Measurements from ENCODE around the gene KRTAP4-1.
A peak's percentile ranks its signal among the peaks of the same experiment; 100 is the strongest.
"Not testable (repeated sequence)": the region's sequence is repeated elsewhere in the genome, so short reads cannot be mapped to it uniquely, and the experiment has no call there.

KRTAP4-1 gene

GRCh38 chr17:41168121-41168520, 16.6 kb downstream of the KRTAP4-1 start, which contains the start of gene KRTAP4-3:
TSS of gene KRTAP4-3 (minus strand) at chr17:41168221. CDS start at chr17:41168172, 49 bp downstream.
- no peak for DNase-seq

DNA sequence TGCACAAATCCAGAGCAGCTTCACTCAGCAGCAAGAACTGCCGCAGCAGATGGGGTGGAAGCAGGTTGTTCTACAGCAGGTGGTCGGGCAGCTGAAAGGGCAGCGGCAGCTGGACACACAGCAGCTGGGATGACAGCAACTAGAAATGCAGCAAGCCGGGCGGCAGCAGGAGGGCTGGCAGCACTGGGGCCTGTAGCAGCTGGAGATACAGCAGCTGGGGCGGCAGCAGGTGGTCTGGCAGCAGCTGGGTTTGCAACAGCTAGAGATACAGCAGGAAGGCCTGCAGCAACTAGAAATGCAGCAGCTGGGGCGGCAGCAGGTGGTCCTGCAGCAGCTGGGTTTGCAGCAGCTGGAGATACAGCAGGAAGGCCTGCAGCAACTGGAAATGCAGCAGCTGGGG, 17.1 kb downstream of the KRTAP4-1 start:
- no peak for DNase-seq

- no peak for DNase-seq
These were observed 20.9 kb downstream of the KRTAP4-1 start for GRCh38 chr17:41163828-41164227.

GRCh38 chr17:41160648-41161047, 24.1 kb downstream of the KRTAP4-1 start, which contains the start of gene KRTAP4-4:
TSS of gene KRTAP4-4 (minus strand) at chr17:41160748. CDS start at chr17:41160691, 57 bp downstream.
- no peak for DNase-seq

DNA sequence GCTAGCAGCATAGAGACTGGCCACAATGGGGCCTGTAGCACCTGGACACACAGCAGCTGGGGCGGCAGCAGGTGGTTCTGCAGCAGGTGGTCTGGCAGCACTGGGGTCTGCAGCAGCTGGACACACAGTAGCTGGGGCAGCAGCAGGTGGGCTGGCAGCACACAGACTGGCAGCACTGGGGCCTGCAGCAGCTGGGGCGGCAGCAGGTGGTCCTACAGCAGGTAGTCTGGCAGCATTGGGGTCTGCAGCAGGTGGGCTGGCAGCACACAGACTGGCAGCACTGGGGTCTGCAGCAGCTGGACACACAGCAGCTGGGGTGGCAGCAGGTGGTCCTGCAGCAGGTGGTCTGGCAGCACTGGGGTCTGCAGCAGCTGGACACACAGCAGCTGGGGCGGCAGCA, 24.5 kb downstream of the KRTAP4-1 start:
- DNase-seq = not testable (repeated sequence)

DNA sequence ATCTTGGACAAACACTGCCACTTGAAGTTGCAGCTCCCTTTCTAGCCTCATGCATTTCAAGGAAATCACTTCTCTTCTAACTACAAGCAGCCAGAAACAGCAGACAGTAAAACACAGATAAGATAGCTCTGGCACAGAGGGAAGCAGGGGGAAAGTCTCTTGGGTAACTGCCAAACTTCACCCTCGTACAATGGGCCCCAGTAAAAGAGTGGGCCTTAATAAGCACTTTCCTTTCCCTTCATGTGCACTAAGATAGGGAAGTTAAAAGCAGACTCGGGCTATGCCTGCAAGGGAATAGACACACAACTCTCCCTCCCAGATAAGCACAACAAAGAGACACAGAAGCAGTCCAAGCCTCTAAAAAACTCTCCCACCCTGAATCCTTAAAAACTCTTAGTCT, 30.9 kb downstream of the KRTAP4-1 start:
- DNase-seq = peak; percentile 64

DNA sequence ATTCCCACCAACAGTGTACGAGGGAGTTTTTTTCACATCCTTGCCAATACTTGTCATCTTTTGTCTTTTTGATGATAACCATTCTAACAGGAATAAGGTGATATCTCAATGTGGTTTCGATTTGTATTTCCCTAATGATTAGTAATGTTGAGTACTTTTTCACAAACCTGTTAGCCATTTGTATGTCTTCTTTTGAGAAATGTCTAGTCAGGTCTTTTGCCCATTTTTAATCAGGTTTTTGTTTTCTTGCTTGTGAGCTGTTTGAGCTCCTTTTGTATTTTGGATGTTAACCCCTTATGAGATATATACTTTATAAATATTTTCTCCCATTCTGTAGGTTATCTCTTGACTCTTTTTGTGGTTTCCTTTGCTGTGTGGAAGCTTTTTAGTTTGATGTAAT, 33.2 kb downstream of the KRTAP4-1 start:
- no peak for DNase-seq

DNA sequence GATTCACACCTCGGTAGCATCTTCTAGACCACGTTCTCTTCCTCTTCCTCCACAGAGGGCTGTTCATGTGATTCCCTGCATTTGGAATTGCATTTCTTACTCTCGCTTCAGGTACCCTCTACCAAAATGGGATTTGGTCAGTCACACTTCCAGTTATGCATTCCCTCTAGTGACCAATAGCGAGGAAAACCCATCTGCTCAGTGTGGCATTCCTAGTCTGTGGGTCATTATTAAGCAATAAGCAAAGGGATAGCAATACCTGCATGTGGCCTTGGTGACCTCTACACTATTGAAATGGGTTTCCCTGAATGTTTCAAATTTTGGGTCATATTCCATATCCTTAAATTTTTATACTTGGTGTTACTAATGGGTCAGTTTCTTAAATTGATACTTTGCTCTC, 34.7 kb downstream of the KRTAP4-1 start:
- DNase-seq = no peak

DNA sequence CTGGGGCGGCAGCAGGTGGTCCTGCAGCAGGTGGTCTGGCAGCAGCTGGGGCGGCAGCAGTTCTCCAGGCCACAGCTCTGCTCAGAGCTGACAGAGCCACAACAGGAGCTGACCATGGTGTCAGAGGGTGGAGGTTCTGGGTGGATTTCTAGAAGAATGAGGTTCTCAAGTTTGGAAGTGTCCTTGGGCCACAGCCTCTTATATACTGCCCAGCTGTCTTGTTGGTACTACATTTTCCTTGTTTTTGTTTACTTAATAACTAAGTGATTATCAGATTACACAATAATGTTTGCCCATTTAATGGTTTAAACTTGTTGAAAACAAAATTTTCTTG, 35.1 kb downstream of the KRTAP4-1 start, which contains the start of gene KRTAP4-5:
Gene KRTAP4-5, minus strand, starts transcription at position 174 of the 334 bp plus-strand sequence. Its CDS starts 58 bp downstream, at position 116.
- DNase-seq = no peak

DNA sequence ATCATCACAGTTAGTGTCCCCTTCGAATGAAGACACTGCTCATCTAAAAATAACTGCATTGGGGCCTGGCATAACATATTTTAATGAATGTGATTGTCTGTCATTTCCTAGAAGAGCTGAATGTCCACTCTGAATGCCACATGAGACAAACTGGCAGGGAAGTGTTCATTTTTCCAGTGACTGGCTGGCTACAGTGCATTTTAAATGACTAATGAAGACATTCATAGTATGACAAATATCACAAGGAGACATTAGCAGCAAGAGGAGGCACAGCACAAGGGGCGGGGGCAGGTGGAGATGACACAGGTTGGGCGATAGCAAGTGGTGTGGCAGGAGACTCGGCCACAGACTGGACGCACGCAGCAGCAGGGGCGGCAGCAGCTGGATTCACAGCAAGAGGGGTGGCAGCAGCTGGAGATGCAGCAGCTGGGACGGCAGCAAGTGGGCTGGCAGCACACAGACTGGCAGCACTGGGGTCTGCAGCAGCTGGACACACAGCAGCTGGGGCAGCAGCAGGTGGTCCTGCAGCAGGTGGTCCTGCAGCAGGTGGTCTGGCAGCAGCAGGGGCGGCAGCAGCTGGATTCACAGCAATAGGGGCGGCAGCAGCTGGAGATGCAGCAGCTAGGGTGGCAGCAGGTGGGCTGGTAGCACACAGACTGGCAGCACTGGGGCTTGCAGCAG, 35.6 kb downstream of the KRTAP4-1 start:
- not testable (repeated sequence) for DNase-seq

DNA sequence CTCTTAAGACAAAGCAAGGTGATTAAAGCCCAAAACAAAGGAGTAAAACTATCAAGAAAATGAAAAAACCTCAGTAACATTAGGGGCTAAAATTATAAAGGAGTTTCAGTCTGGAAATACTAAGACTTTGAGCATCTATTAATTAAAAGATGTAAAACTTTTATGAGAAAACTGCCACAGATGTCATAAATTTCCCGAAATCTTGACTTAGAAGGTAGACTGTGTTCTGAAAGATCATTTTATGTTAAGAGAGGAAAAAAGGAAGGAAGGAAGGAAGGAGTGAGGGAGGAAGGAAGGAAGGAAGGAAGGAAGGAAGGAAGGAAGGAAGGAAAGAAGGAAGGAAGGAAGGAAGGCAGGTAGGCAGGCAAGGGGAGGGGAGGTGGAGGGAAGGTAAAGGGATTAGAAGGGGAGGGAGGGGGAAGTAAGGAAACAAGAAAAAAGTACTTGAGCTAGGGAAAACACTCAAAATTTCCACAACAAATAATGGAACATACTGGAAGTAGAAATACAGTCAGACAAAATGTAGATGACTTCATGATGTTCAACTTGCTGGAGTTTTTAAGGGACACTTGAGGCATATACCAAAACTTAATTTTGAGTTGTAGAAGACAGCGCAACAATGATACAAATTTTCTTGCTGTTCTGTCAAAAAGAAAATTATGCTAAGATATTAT, 37.0 kb downstream of the KRTAP4-1 start:
- DNase-seq = no peak

DNA sequence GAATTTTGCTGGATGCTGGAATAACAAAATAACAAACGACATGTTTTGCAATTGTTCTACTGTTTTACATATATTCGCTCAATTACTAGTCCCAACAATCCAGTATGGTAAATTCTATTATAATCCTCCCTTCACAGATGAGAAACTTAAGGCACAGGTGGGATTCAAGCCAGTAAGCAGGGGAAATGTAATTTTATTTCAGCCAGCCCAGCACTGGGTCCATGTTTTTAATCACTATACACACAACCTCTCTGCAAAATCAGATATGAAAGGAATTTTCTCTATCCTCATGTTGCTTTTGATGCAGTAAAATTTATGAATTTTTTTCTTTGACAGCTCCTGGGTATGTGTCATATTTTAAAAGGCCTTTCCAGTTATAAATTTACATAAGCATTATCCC, 39.5 kb downstream of the KRTAP4-1 start:
- no peak for DNase-seq

GRCh38 chr17:41144846-41145245, 39.9 kb downstream of the KRTAP4-1 start:
- no peak for DNase-seq

GRCh38 chr17:41141361-41141760, 43.4 kb downstream of the KRTAP4-1 start:
- DNase-seq = no peak

DNA sequence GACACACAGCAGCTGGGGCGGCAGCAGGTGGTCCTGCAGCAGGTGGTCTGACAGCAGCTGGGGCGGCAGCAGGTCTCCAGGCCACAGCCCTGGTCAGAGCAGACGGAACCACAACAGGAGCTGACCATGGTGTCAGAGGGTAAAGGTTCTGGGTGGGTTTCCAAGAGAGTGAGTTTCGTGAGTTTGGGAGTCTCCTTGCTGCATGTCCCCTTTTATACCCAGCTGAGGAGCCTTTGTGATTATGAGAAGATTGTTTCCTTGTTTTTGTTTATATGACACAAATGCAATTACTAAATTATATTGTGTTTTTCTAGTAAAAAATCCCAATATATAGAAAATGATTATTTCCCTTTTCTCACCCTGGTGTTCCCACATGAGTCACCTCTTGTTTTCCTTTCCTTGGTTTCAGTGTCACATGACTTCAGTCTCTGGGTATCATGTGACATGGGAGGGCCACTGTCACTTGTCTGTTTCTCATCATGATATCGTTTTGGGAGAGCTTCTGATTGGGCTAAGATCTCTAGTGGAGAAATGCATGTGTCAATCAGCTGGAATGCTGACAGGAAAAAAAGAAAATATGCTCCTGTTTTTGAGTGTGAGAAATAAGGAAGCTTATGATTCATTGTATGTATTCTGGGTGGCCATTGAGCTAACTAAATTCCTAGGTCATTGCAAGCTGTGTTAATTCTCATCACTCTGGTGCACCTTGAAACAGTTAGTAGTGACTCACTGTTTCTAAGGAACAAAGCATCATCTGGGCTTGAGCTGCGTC, 44.2 kb downstream of the KRTAP4-1 start, which contains the start of gene KRTAP4-6:
Gene KRTAP4-6, minus strand, starts transcription at position 185 of the 772 bp plus-strand sequence. Its CDS starts 57 bp downstream, at position 128.
- DNase-seq = no peak

GRCh38 chr17:41139865-41140264, 44.8 kb downstream of the KRTAP4-1 start:
- DNase-seq = not testable (repeated sequence)

Data from OCI-M1 (cell line).